Body of pancreas (tissue), 4 donors: ENCODE results near the gene DCLRE1C.

Source experiments
- CTCF ChIP-seq, 7 experiments: fragments of 450-650 bp in 4 of 7; fragments of 200-600 bp in 3 of 7; sonication (generic) in 3 of 7; IDR thresholded peaks; one replicate each; pipeline ENCODE4 v1.5.1; 2016 to 2019; ENCODE audit warnings: antibody characterized with exemption in 7 of 7
- POLR2A ChIP-seq, 3 donors: fragments of 450-650 bp; IDR thresholded peaks; one replicate each; pipeline ENCODE4 v1.6.1; 2016; ENCODE audit warnings: antibody characterized with exemption in 3 of 3, mild to moderate bottlenecking in 2 of 3

- TF ChIP-seq CTCF (IDR thresholded peaks at IDR 0.05), result no peak
- no peak for TF ChIP-seq POLR2A (IDR thresholded peaks at IDR 0.05)
These were observed 8.8 kb downstream of the DCLRE1C start for GRCh38 chr10:14945108-14945507.
